Measurements from ENCODE around the gene ILRUN.
"Not testable (repeated sequence)": the region's sequence is repeated elsewhere in the genome, so short reads cannot be mapped to it uniquely, and the experiment has no call there.

Gene ILRUN

DNA sequence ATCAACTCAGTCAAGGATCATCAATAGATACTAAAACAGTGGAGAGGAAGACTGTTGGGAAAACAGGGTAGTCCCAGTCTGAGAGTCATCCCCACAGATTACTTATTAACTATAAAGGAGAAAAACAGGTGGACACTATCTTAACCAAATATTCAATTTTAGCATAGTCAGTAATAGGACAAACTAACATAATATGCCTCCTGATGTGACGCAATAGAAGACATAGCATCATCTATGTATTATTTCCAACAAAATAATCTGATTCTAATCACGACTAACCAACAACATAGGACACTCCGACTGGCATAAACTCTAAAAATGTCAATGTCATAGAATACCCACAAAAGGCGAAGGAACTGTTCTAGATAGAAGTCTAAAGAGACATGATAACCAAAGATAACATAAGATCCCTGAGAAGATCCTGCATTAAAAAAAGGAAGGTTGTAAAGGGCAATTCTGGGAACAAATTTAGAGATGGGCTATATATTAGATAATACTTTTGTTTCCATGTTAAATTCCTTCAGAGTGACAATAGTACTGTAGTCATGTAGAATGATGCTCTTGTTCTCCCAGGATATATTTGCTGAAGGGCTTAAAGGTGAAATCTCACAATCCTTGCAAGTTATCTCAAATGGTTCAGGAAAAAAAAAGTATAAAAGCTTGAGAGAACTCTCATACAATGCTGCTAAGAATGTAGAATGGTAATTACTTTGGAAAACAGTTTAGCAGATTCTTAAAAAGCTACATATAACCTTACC, 28.9 kb downstream of the ILRUN start:
- no peak for DNase-seq (ENCODE audit: extremely low read depth in 1 of 2, low read depth in 1 of 2)

- DNase-seq (ENCODE audit: extremely low read depth in 1 of 2, low read depth in 1 of 2): no peak
These were observed 31.5 kb downstream of the ILRUN start for GRCh38 chr6:34665019-34665418.

- no peak for DNase-seq (ENCODE audit: extremely low read depth in 1 of 2, low read depth in 1 of 2)
These were observed 32.2 kb downstream of the ILRUN start for GRCh38 chr6:34664256-34664971.

DNA sequence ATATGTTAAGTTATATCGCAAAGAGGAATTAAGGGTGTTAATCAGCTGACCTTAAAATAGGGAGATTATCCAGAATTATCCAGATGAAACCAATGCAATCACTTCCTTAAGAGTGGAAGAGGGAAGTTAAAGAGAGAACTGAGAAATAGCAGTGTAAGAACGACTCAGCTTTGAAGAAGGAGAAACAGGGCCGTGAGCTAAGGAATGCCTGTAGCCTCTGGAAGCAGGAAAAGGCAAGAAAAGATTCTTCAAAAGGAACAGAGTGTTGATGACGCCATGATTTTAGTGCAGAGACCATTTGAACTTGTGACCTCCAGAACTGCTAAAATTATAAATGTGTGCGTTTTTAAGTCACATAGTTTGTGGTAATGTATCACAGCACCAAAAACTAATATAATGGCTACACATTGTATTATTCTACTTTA, 32.7 kb downstream of the ILRUN start:
- DNase-seq (ENCODE audit: extremely low read depth in 1 of 2, low read depth in 1 of 2): no peak

- no peak for DNase-seq (ENCODE audit: extremely low read depth in 1 of 2, low read depth in 1 of 2)
These were observed 33.2 kb downstream of the ILRUN start for GRCh38 chr6:34663371-34663770.

- DNase-seq (ENCODE audit: extremely low read depth in 1 of 2, low read depth in 1 of 2): no peak
These were observed 35.2 kb downstream of the ILRUN start for GRCh38 chr6:34661357-34661756.

DNA sequence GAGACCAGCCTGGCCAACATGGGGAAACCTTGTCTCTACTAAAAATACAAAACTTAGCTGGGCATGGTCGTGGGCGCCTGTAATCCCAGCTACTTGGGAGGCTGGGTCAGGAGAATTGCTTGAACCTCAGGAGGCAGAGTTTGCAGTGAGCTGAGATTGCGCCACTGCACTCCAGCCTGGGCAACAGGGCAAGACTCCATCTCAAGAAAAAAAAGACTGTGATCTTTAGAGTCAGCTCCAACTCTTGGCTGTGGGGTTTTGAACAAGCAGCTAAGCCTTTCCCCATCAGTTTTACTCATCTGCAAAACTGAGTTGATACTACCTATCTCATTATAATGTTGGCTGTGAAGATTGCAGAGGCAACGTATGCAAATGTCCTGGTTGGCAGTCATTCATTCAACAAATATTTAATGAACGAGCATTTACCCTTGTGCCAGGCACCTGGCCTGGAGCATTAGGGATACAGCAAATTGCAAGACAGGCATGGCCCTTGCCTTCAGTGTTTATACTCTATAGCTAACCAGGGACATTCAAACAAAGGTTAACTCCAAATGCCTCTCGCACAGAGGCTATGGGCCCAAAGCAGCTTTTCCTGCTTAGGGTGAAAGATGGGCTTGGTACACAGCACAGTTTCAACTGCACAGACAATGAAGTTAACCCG, 37.8 kb downstream of the ILRUN start:
- DNase-seq (ENCODE audit: extremely low read depth in 1 of 2, low read depth in 1 of 2): no peak

DNA sequence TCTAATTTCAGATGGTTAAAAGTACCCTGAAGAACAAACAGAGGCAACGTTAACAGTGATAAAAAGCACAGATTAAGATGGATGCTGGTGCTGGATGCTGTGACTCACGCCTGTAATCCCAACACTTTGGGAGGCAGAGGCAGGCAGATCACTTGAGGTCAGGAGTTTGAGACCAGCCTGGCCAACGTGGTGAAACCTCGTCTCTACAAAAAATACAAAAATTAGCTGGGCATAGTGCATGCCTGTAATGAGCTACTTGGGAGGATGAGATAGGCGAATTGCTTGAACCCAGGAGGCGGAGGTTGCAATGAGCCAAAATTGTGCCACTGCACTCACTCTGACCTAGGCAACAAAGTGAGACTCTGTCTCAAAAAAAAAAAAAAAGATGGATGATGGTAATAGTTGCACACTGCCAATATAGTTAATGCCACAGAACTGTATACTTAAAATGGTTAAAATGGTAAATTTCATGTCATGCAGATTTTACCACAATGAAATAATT, 38.5 kb downstream of the ILRUN start:
- not testable (repeated sequence) for DNase-seq (ENCODE audit: extremely low read depth in 1 of 2, low read depth in 1 of 2)

- no peak for DNase-seq (ENCODE audit: extremely low read depth in 1 of 2, low read depth in 1 of 2)
These were observed 39.1 kb downstream of the ILRUN start for GRCh38 chr6:34657307-34657978.

- no peak for DNase-seq (ENCODE audit: extremely low read depth in 1 of 2, low read depth in 1 of 2)
These were observed 39.6 kb downstream of the ILRUN start for GRCh38 chr6:34657037-34657306.

DNA sequence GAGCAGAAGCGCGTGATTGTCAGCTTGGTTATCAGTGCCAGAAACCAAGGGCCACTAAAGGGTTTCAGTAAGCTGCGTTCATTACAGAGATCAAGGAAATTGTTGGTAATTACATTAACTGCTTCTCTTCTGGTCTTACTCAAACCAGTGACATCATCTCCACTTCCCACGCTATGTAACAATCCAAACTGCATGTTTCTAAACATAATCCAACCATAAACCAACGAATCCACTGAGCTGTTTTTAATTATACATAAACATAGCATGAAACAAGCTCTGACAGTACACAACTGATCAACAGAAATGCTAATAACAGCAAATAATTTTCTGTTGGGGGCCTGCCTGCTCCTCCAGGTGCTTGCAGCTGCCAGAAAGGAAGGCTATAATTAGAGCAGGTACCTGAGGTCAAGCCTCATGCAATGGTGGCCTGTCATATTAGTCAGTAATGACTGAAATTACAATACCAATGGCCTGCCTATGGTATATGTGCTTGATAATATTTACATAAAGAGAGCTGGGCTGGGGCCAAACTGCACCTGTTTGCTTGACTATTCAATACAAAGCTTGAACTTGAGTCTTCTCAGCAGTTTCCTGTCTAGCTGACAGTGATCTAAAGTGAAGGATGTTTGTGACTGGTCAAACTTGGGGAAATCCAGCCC, 40.1 kb downstream of the ILRUN start:
- no peak for DNase-seq (ENCODE audit: extremely low read depth in 1 of 2, low read depth in 1 of 2)

GRCh38 chr6:34655876-34656377, 40.6 kb downstream of the ILRUN start:
- not testable (repeated sequence) for DNase-seq (ENCODE audit: extremely low read depth in 1 of 2, low read depth in 1 of 2)

DNA sequence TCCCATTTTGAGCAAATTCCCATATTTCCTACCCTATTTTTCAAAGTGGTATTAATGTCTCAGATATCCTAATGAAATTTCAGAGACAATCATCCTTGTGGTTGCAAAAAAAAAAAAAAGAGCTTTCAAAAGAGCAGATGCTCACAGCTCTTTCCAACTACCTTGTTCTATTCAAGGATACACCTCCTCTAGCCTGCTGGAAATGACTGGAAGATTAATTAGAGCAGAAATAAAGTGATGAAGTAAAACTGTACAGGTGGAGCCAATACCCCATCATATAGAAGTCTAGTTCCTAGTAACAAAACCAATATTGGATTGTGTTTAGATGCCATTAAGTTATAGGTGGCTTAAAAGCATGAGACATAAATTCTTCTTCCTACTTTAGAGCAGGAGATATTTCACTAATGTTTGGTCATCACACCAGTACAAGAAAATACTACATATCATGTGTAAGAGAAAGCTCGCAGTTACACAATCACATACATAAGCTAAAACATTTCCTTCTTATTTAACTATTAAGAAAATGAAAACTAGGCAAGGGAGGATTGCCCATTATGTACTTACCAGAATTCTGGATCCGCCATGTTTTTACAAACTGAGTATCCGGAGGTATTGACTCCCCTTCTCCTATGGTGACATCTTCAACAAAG, 42.4 kb downstream of the ILRUN start:
- DNase-seq (ENCODE audit: extremely low read depth in 1 of 2, low read depth in 1 of 2): no peak

DNA sequence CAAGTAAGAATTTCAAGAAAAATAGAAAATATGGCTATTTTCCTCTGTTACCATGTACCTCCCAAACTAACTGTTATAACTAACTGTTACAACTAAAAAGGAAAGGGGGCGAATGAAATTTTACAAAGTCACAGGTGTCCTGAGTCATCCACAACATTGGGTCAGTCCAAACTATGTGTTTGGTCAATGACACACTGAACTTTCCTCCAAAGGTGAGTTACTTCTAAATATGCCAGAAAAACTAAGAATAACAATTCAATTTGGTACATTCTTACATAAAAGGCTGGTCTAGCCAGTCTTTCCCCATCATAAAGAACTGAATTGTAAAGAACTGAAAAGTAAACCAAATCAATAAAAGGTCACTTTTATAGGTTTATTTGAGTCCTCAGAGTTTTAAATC, 44.3 kb downstream of the ILRUN start:
- no peak for DNase-seq (ENCODE audit: extremely low read depth in 1 of 2, low read depth in 1 of 2)

GRCh38 chr6:34650823-34651222, 45.7 kb downstream of the ILRUN start:
- no peak for DNase-seq (ENCODE audit: extremely low read depth in 1 of 2, low read depth in 1 of 2)

GRCh38 chr6:34650232-34650631, 46.3 kb downstream of the ILRUN start:
- not testable (repeated sequence) for DNase-seq (ENCODE audit: extremely low read depth in 1 of 2, low read depth in 1 of 2)

DNA sequence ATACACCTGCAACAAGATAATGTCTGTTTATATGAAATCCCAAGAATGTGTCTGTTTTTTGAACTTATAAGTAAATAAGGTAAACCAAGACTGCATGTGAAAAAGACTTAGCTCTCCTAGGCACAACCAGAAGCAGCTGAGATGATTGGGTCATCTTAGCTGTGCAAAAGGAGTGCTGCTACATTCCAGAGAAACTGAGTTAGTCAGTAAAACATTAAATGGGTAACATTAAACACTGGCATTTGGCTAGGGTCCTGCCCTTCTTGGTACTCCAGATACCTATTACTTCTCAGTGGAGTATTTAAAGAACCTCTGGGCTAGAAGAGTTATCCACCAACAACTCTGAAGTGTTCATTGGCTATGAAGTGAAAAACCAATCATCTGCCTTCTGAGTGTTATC, 47.8 kb downstream of the ILRUN start:
- DNase-seq (ENCODE audit: extremely low read depth in 1 of 2, low read depth in 1 of 2): no peak

All from activated CD8-positive, alpha-beta memory T cell treated with anti-CD3 and anti-CD28 coated beads for 1 hour (primary cell).